ENCODE results near the gene HERC4.

The HERC4 gene

GRCh38 chr10:68074775-68075549, at the start of gene HERC4:
HERC4 (minus strand) TSS chr10:68075283; CDS start chr10:68073108, 2,175 bp downstream.
- DNase-seq: peak; percentile 92

DNA sequence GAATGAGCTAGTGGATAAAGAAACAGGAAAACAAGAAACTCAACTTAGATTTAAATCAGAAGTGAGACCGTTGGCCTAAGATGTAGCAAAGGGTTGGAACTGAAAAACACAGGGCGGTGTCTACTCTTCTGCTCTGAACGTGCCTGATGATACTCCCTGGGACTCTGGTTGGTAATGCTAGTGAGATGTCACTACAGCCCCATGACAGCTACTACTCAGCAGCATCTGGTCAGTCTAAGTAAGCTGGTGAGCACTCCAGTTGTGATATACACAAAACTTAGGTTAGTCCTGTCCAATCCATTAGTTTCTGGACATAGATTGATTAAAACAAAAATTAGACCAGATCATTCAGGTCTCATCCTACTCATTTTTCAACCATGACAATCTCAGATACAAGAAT, 49.6 kb upstream of the HERC4 start:
- no peak for DNase-seq

DNA sequence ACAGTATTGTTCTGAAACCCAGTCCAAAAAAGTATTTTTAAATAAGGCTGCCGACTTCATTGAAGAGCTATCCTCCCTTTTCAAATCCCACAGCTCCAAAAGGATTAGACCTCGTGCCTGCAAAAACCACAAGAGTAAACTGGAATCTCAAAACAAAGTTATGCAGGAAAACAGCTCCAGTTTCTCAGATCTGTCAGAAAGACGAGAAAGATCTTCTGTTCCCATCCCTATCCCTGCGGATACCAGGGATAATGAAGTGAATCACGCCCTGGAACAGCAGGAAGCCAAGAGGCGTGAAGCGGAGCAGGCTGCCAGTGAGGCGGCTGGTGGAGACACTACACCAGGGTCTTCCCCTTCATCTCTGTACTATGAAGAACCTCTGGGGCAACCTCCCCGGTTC, 46.8 kb upstream of the HERC4 start:
- no peak for DNase-seq

DNA sequence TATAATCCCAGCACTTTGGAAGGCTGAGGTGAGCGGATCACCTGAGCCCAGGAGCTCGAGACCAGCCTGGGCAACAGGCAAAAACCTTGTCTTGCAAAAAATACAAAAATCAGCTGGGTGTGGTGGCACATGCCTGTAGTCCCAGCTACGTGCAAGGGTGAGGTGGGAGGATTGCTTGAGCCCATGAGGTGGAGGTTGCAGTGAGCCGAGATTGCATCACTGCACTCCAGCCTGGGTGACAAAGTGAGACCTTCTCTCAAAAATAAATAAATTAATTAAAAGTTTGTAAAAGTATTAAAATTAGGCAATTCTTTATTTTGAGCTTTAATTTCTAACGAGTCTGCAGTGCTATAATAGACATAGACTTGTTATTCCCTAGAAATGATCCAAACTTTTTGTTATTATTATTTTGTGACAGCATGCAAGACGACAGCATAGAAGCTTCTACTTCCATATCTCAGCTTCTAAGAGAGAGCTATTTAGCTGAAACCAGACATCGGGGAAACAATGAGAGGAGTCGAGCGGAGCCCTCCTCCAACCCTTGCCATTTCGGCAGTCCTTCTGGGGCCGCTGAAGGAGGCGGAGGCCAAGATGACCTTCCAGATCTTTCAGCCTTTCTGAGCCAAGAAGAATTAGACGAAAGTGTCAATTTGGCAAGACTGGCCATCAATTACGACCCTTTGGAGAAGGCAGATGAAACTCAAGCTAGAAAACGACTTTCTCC, 46.1 kb upstream of the HERC4 start:
- no peak for DNase-seq

- no peak for DNase-seq
These were observed 43.6 kb upstream of the HERC4 start for GRCh38 chr10:68118657-68119056.

DNA sequence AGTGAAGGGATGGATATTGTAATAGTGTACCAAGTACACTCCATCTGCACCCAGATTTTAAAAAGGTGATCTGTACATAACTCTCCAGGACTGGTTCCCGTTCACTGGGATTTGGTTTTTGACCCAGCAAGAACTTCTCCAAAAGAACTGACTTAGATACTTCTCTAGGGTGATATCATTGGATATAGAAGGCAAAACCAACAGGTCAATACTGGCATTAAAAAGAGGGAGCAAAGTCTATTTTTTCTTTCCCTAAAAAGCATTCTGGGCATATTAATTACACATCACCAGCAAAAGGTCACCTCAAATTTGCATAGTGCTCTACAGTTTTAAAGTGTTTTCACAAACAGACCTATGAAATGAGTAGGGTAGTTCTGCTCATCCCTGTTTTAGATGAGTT, 37.8 kb upstream of the HERC4 start:
- DNase-seq: no peak

- DNase-seq: no peak
These were observed 36.5 kb upstream of the HERC4 start for GRCh38 chr10:68111584-68111983.

DNA sequence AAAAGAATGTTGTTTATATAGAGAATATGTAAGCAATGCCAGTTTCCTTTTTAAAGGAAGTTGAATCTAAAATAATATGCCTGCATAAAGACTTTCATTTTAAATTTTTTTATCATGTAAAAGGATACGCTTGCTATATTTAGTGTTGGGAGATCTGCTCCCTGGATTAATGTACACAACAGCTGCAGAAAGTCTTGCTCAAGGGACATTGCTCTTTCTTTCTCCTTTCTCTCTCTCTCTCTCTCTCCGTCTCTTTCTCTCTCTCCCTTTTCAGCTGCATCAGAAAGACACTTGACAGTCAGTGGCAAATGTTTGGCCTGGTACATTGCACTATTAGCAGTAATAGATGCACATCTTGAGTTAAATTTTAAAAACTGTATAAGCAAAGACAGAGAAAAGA, 34.9 kb upstream of the HERC4 start:
- no peak for DNase-seq

- DNase-seq: no peak
These were observed 34.2 kb upstream of the HERC4 start, which contains the start of gene MYPN for GRCh38 chr10:68109331-68109730. MYPN (plus strand) TSS chr10:68109488; CDS start chr10:68121439, 11,951 bp downstream.

- no peak for DNase-seq
These were observed 33.6 kb upstream of the HERC4 start for GRCh38 chr10:68108653-68109052.

- no peak for DNase-seq
These were observed 33.0 kb upstream of the HERC4 start for GRCh38 chr10:68108051-68108450.

- no peak for DNase-seq
These were observed 32.6 kb upstream of the HERC4 start for GRCh38 chr10:68107651-68108050.

GRCh38 chr10:68106656-68107055, 31.6 kb upstream of the HERC4 start:
- DNase-seq: no peak

GRCh38 chr10:68105820-68106219, 30.7 kb upstream of the HERC4 start:
- DNase-seq: no peak

- no peak for DNase-seq
These were observed 28.8 kb upstream of the HERC4 start for GRCh38 chr10:68103901-68104300.

DNA sequence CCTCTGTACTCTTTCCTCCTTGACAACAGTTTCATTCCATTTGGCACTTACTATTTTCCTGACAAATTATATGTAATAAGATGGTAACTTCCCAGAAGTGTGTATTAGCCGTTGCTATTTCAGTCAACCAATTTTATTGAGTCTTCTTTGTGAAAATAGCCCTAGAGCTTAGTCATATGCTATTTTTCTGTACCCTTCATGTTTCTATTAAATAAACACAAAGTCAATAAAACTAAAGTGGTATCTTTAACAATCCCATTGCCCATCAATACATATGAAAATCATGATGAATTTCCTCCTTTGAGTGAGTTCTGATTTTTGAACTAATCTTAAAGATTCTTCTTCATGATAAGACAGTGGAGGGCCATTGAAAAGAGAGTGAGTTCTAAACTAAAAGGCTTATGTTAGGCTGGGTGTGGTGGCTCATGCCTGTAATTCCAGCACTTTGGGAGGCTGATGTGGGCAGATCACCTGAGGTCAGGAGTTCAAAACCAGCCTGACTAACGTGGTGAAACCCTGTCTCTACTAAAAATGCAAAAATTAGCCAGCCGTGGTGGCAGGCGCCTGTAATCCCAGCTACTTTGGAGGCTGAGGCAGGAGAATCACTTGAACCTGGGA, 28.3 kb upstream of the HERC4 start:
- no peak for DNase-seq

DNA sequence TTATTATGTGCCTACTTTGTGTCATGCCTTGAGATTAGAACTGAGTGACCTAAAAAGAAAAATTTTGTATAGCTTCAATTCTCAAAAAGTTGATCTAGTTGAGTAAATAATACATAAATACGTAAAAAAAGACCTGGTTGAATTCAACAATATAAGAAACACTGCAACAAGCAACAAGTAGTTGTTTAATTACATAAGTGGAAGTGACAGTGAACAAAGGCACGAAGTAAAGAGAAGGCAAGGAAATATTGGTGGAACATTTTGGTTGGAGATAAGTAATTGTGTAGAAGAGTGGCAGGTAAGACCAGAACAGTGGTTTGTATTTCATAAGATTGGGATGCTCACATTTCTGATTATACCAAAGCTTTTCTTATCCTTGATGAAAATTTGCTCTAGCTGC, 26.0 kb upstream of the HERC4 start:
- DNase-seq: no peak

DNA sequence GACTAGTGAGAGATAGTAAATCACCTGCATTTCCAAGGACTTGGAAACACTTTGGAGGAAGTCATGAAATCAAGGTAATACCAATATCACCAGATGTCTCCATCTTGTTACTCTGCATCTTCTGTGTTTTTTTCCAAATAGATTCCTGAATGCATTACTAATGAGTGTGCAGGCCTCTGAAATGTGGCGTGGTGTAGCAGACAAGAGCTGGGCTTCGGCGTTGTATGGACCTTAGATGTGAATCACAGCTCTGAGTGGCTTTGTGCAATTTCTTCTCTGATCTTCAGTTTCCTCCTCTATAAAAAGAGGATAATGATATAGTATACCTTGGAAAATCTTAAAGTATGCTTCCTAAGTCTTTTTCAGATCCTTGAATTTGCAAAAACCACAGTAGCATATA, 24.7 kb upstream of the HERC4 start:
- DNase-seq: no peak

DNA sequence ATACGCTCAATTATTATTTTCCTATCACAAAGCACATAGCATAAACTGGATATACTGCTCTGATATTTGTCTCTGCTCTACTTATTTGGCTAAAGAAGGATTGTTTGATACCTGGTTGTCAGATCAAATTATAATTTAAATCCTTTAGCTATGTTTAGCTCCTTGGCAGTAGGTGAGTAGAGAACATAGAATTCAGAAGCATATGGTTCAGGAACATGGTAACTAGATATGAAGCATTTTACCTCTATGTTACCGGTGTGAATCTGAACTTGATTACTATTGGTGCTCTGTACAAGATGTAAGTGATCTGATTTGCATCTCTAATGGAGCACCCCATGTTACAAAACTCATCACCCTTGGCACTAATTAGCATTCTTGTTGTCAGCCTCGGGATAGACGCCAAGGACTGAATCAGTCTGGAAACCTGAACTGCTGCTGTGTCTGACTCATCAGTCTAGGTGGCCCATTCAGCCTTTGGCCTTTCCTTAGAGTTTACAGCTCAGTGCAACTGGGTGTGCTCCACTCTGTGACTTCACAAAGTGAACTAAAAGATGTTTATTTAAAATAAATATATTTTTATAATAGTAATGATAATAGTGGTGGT, 21.9 kb upstream of the HERC4 start:
- no peak for DNase-seq

- DNase-seq: no peak
These were observed 20.1 kb upstream of the HERC4 start for GRCh38 chr10:68095153-68095552.

DNA sequence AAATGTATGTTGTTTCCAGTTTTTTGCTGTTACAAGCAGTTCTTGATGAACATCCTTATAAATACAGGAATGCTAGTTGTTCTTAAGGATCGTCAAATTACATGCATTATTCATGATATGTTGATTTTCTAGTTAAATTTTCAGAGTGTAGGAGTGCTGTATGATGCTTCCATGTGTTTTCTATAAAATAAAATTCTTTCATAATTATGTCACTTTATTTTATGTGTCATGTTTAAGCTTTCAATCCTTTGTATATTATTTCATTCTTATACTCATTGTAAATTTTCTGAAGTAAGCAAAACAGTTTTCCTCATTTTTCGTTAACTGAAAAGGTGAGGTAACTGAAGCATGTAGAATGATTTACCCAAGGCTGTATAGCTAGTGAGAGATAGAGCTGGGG, 17.4 kb upstream of the HERC4 start:
- no peak for DNase-seq

DNA sequence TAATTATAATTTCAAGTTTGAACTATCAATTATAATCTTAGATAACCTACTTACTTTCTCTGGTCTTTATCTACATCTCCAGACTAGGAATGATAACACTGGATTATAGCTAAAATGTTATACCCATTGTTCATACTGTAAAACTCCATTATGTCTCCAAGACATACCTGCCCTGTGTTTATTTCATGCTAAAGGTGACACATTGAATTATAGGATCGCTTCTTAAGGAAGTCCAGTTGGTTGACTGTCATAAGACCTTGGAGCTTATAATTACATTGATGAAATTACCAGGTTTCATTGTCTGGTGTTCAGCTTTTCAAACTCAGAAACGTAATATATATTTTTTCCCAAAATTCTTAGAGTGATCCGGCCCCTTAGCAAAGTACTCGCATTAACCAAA, 15.5 kb upstream of the HERC4 start:
- DNase-seq: no peak

GRCh38 chr10:68088740-68089139, 13.7 kb upstream of the HERC4 start:
- no peak for DNase-seq
